GM12864 (cell line): ENCODE data around the gene AP4B1.

Source experiments
- DNase-seq: peaks from one replicate; pipeline ENCODE4 v3.0.0-alpha.2; 2011; ENCODE audit warnings: low read depth
- H3K4me3 ChIP-seq: 2 replicates; pipeline ENCODE4 v1.5.1; 2011; ENCODE audit warnings: mild to moderate bottlenecking, low read depth, low read length, control low read depth
- CTCF ChIP-seq: IDR thresholded peaks from 2 replicates; pipeline ENCODE4 v1.5.1; 2011; ENCODE audit warnings: low read depth, mild to moderate bottlenecking, moderate library complexity, low read length, control low read depth, inconsistent platforms; ENCODE audit errors: missing control alignments

AP4B1 gene

GRCh38 chr1:113895098-113895497 lies 9.5 kb downstream of the AP4B1 start:
- no peak for TF ChIP-seq CTCF
- H3K4me3 ChIP-seq: no peak overlapping the region
- DNase-seq: no peak

DNA sequence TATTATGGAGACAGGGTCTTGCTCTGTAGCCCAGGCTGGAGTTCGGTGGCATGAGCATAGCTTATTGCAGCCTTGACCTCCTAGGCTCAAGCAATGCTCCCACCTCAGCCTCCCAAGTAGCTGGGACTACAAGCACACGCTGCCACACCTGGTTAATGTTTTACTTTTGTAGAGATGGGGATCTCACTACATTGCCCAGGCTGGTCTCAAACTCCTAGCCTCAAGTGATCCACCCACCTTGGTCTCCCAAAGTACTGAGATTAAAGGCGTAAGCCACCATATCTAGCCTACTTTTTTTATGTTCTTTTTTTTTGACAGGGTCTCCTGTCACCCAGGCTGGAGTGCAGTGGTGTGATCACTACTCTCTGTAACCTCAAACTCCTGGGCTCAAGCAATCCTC lies 11.3 kb downstream of the AP4B1 start:
- no peak for DNase-seq
- no peak overlapping the region for H3K4me3 ChIP-seq
- no peak for TF ChIP-seq CTCF

DNA sequence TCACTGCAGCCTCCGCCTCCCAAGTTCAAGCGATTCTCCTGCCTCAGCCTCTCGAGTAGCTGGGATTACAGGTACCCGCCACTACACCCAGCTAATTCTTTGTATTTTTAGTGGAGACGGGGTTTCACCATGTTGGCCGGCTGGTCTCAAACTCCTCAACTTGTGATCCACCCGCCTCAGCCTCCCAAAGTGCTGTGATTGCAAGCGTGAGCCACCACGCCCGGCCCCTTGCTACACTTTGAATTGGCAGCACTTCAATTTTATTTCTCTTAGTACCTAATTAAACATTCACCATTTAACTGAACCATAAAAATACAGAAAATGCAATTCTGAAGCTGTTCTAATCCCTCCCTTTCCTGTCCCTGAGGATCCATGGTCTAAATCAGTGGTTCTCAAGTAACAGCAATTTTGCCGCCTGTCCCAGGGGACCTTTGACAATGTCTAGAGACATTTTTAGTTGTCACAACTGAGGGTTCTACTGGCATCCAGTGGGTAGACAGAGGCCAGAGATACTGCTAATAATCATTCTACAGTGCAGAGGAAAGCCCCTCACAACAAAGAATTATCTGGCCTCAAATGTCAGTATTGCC lies 12.9 kb downstream of the AP4B1 start:
- no peak for DNase-seq
- no peak for TF ChIP-seq CTCF

DNA sequence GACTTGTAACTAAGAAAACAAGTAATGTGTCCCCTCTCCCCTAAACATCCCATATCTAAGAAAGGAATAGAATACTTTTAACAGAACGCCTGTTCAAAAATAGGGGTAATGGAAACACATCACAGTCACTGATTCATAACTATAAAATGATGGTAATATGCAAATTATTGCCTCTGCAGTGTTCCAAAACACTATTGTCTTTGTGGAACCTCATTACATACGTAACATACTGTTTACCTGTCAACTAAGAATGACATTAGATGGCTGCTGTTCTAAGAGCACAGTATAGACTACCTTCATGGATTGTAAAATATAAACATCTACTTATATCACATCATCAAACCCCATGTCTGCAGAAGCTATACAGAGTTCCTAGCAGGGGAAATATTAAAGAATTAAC lies 13.8 kb downstream of the AP4B1 start:
- TF ChIP-seq CTCF: no peak
- no peak overlapping the region for H3K4me3 ChIP-seq
- no peak for DNase-seq

More for the DNA sequence above, 12.9 kb downstream of the AP4B1 start:
- H3K4me3 ChIP-seq: no peak overlapping the region

- no peak within 1 kb of the TSS for H3K4me3 ChIP-seq
- DNase-seq: no peak
- TF ChIP-seq CTCF: no peak
Observed at GRCh38 chr1:113887402-113888175, 17.0 kb downstream of the AP4B1 start, which contains the start of gene BCL2L15. BCL2L15 (minus strand) TSS chr1:113887581; CDS start chr1:113887375, 206 bp downstream.

- no peak for DNase-seq
- H3K4me3 ChIP-seq: no peak overlapping the region
- TF ChIP-seq CTCF: no peak
Observed at GRCh38 chr1:113886417-113887401, 17.9 kb downstream of the AP4B1 start.
